Measurements from ENCODE around the gene TMEM151B. TPM values are rescaled to one million over a fixed set of nuclear protein-coding genes. Genes with fewer than 3 reads are reported as not detected.

TMEM151B gene
- total RNA-seq, 1 experiment from 2014 or later, result not detected

DNA sequence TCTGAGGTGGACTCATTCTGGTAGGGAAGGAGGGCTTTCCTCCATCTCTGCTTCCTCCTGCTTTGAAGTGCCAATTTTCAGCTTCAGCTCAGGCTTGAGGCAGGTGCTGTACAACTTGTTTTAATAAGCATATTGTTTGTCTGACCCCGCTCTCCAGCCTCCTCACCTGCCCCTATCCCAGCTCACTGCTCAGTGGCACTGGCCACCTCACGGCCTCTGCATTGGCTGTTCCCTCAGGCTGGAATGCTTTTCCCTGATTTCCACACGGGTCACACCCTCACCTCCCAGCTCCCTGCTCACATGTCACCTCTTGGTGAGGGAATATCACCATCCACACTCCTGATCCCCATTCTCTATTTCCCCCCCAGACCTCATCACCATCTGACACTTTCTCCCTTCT is 28.6 kb downstream of the TMEM151B start:
- Histone ChIP-seq H3K27me3 (ENCODE audit: insufficient read depth, low read length) (no peaks in the 10 kb centered on the region), H3K4me1 (ENCODE audit: control insufficient read depth in 1 of 2, insufficient read depth in 2 of 2, low read length in 2 of 2) (peaks cover 4 to 9% of the 10 kb centered on the region in 2 experiments; a peak in 3 of 4 replicates), H3K9ac (ENCODE audit: low read length) (no peak overlapping the region), H2AFZ (ENCODE audit: low read depth, low read length, poor library complexity, severe bottlenecking) (no peak overlapping the region), H3K4me3 (replicated peaks in 1 of 2; ENCODE audit: low read depth in 1 of 2, low read length in 2 of 2) (no peak overlapping the region), H3K9me3 (ENCODE audit: control insufficient read depth in 1 of 2, insufficient read depth in 1 of 2, low read depth in 1 of 2, low read length in 2 of 2) (no peaks in the 10 kb centered on the region), H3K27ac (ENCODE audit: low read depth, low read length) (no peak overlapping the region), H3K36me3 (ENCODE audit: control insufficient read depth in 1 of 2, insufficient read depth in 2 of 2, low read length in 2 of 2) (peaks cover 12 to 29% of the 10 kb centered on the region in 2 experiments), H3K4me2 (ENCODE audit: low read length) (no peak overlapping the region), H4K20me1 (ENCODE audit: insufficient read depth) (no peaks in the 10 kb centered on the region), H3K79me2 (ENCODE audit: insufficient read depth, low read length) (no peaks in the 10 kb centered on the region), H3K9me2 (ENCODE audit: insufficient read depth) (no peaks in the 10 kb centered on the region)
- intact Hi-C loops (cut with micrococcal nuclease), result no loop called here
- ATAC-seq, result no peak
- TSS peak; percentile 28 for BruUV-seq (replicated peaks)
- TF ChIP-seq POLR2AphosphoS5 (IDR thresholded peaks at IDR 0.05; ENCODE audit: low read depth, low read length), result no peak
- TF ChIP-seq, protein P1, sequence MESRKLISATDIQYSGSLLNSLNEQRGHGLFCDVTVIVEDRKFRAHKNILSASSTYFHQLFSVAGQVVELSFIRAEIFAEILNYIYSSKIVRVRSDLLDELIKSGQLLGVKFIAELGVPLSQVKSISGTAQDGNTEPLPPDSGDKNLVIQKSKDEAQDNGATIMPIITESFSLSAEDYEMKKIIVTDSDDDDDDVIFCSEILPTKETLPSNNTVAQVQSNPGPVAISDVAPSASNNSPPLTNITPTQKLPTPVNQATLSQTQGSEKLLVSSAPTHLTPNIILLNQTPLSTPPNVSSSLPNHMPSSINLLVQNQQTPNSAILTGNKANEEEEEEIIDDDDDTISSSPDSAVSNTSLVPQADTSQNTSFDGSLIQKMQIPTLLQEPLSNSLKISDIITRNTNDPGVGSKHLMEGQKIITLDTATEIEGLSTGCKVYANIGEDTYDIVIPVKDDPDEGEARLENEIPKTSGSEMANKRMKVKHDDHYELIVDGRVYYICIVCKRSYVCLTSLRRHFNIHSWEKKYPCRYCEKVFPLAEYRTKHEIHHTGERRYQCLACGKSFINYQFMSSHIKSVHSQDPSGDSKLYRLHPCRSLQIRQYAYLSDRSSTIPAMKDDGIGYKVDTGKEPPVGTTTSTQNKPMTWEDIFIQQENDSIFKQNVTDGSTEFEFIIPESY (IDR thresholded peaks at IDR 0.05; ENCODE audit: extremely low read depth, insufficient replicate concordance, low read length), result no peak
- no peak for TF ChIP-seq POLR2A (IDR thresholded peaks at IDR 0.05; ENCODE audit: borderline replicate concordance, extremely low read depth, insufficient read depth, insufficient read length)
- no peak for TF ChIP-seq CBX3 (IDR thresholded peaks at IDR 0.05; ENCODE audit: low read depth)
- no peak for TF ChIP-seq REST (IDR thresholded peaks at IDR 0.05; ENCODE audit: low read depth)
- no peak for TF ChIP-seq YY1 (IDR thresholded peaks at IDR 0.05; ENCODE audit: extremely low read depth, insufficient replicate concordance, low read depth, low read length)
- no peak for TF ChIP-seq SRF (IDR thresholded peaks at IDR 0.05; ENCODE audit: low read depth)
- no peak for TF ChIP-seq SIN3A (IDR thresholded peaks at IDR 0.05; ENCODE audit: low read depth)
- no peak for TF ChIP-seq ELF1 (IDR thresholded peaks at IDR 0.05; ENCODE audit: borderline replicate concordance, low read depth)
- TF ChIP-seq, protein P2, sequence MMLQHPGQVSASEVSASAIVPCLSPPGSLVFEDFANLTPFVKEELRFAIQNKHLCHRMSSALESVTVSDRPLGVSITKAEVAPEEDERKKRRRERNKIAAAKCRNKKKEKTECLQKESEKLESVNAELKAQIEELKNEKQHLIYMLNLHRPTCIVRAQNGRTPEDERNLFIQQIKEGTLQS (IDR thresholded peaks at IDR 0.05), result no peak
- no peak for DNase-seq (ENCODE audit: low read depth, low spot score)
- ChIA-PET CTCF (no interaction called here), POLR2A (no interaction called here), RAD21 (ENCODE audit: low non-redundant PET in 1 of 2, low total read pairs in 2 of 2, uncharacterized antibody in 2 of 2, unreplicated experiment in 2 of 2) (no interaction called here)

Measured in HCT116 (cell line).